Measurements from ENCODE around the gene IFI35.
"Not testable (repeated sequence)": the region's sequence is repeated elsewhere in the genome, so short reads cannot be mapped to it uniquely, and the experiment has no call there.

IFI35 gene

GRCh38 chr17:43024407-43025289 lies 18.1 kb downstream of the IFI35 start, which contains the start of gene RND2:
TSS of gene RND2 (plus strand) at chr17:43025231. CDS start at chr17:43025348, 117 bp downstream.
- peak; percentile 86 to 89 for DNase-seq

- no peak for DNase-seq
Measured at GRCh38 chr17:43025290-43025657, 18.7 kb downstream of the IFI35 start.

GRCh38 chr17:43025766-43026537 lies 19.4 kb downstream of the IFI35 start:
- no peak for DNase-seq

GRCh38 chr17:43026595-43026994 lies 20.0 kb downstream of the IFI35 start:
- no peak for DNase-seq

GRCh38 chr17:43027091-43028032 lies 20.8 kb downstream of the IFI35 start:
- DNase-seq = no peak

GRCh38 chr17:43028221-43028861 lies 21.8 kb downstream of the IFI35 start:
- DNase-seq = no peak

- no peak for DNase-seq
Measured at GRCh38 chr17:43030137-43030767, 23.7 kb downstream of the IFI35 start.

- DNase-seq = no peak
Measured at GRCh38 chr17:43031666-43032065, 25.1 kb downstream of the IFI35 start.

GRCh38 chr17:43033948-43034881 lies 27.6 kb downstream of the IFI35 start:
- DNase-seq = no peak

GRCh38 chr17:43034894-43035293 lies 28.3 kb downstream of the IFI35 start:
- no peak for DNase-seq

GRCh38 chr17:43039646-43040045 lies 33.1 kb downstream of the IFI35 start:
- no peak for DNase-seq

GRCh38 chr17:43040655-43041054 lies 34.1 kb downstream of the IFI35 start:
- DNase-seq = no peak

- no peak for DNase-seq
Measured at GRCh38 chr17:43042025-43042628, 35.5 kb downstream of the IFI35 start.

GRCh38 chr17:43043307-43043706 lies 36.7 kb downstream of the IFI35 start:
- no peak for DNase-seq

- DNase-seq = no peak
Measured at GRCh38 chr17:43044024-43044423, 37.4 kb downstream of the IFI35 start.

- DNase-seq = no peak
Measured at GRCh38 chr17:43051969-43052368, 45.4 kb downstream of the IFI35 start.

- DNase-seq = not testable (repeated sequence)
Measured at GRCh38 chr17:43053008-43053407, 46.4 kb downstream of the IFI35 start.

GRCh38 chr17:43056051-43056450 lies 49.5 kb downstream of the IFI35 start:
- DNase-seq = no peak

- DNase-seq = no peak
Measured at GRCh38 chr17:43062984-43063638, 56.5 kb downstream of the IFI35 start.

Measured in CD4-positive, alpha-beta T cell treated with Interleukin-1 beta for 1 hour (primary cell).